ENCODE measurements around the gene RNF14. TPM values are rescaled to one million over a fixed set of nuclear protein-coding genes. Genes with fewer than 3 reads are reported as not detected.

Gene RNF14
- total and polyA plus RNA-seq, 8 donors, result 39.8 to 54.6 (median 48.5) TPM

DNA sequence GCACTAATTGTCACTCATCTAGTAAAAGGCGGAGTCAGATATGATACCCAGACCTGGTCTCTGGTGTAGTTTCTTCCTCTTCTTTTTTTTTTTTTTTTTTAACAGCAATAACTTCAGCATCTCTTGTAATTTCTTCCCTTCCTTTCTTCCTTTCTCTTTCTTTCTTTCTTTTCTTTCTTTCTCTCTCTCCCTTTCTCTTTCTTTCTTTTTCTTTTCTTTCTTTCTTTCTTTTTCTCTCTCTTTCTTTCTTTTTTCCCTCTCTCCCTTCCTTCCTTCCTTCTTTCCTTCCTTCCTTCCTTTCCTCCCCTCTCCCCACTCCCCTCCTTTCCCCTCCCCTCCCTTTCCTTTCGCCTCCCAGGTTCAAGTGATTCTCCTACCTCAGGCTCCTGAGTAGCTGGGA lies 69.8 kb downstream of the RNF14 start:
- Histone ChIP-seq H3K27me3 (no peaks in the 10 kb centered on the region), H3K9me3 (no peaks in the 10 kb centered on the region), H3K27ac (no peak overlapping the region), H3K36me3 (no peaks in the 10 kb centered on the region), H3K4me1 (no peaks in the 10 kb centered on the region), H3K4me3 (no peak overlapping the region)
- intact Hi-C loops (cut with DNase I), result no loop called here
- DNase-seq (no peak), ATAC-seq (no peak)
- TF ChIP-seq, protein P1, sequence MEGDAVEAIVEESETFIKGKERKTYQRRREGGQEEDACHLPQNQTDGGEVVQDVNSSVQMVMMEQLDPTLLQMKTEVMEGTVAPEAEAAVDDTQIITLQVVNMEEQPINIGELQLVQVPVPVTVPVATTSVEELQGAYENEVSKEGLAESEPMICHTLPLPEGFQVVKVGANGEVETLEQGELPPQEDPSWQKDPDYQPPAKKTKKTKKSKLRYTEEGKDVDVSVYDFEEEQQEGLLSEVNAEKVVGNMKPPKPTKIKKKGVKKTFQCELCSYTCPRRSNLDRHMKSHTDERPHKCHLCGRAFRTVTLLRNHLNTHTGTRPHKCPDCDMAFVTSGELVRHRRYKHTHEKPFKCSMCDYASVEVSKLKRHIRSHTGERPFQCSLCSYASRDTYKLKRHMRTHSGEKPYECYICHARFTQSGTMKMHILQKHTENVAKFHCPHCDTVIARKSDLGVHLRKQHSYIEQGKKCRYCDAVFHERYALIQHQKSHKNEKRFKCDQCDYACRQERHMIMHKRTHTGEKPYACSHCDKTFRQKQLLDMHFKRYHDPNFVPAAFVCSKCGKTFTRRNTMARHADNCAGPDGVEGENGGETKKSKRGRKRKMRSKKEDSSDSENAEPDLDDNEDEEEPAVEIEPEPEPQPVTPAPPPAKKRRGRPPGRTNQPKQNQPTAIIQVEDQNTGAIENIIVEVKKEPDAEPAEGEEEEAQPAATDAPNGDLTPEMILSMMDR (IDR thresholded peaks at IDR 0.05), result no peak

Other genes starting within 250 kb of the RNF14 start
- 10 to 100 TPM; 55.2 to 65.0 TPM for gene PCDH1, start 90.7 kb upstream of the RNF14 start, total RNA-seq
- gene PCDH1, start 90.7 kb upstream of the RNF14 start, polyA plus RNA-seq (ENCODE audit: insufficient read length in 6 of 6), result 10 to 100 TPM; 23.6 to 38.2 (median 31.8) TPM
- 10 to 100 TPM; 74.1 to 75.1 TPM for gene DELE1, start 45.2 kb upstream of the RNF14 start, total RNA-seq
- gene DELE1, start 45.2 kb upstream of the RNF14 start, polyA plus RNA-seq (ENCODE audit: insufficient read length in 6 of 6), result 100 to 1,000 TPM; 142 to 168 (median 154) TPM
- 10 to 100 TPM in 1 of 2 donors, 1 to 10 TPM in 1; 9.8 to 15.6 TPM for gene PCDH12, start 10.9 kb upstream of the RNF14 start, total RNA-seq
- 10 to 100 TPM; 35.4 to 42.7 (median 39.0) TPM for gene PCDH12, start 10.9 kb upstream of the RNF14 start, polyA plus RNA-seq (ENCODE audit: insufficient read length in 6 of 6)
- 10 to 100 TPM; 43.5 to 54.6 TPM for gene GNPDA1, start 43.9 kb downstream of the RNF14 start, total RNA-seq
- 10 to 100 TPM; 40.2 to 44.9 (median 42.1) TPM for gene GNPDA1, start 43.9 kb downstream of the RNF14 start, polyA plus RNA-seq (ENCODE audit: insufficient read length in 6 of 6)
- 10 to 100 TPM; 76.5 to 93.1 TPM for gene NDFIP1, start 139.7 kb downstream of the RNF14 start, total RNA-seq
- 100 to 1,000 TPM in 5 of 6 donors, 10 to 100 TPM in 1; 99.2 to 111 (median 105) TPM for gene NDFIP1, start 139.7 kb downstream of the RNF14 start, polyA plus RNA-seq (ENCODE audit: insufficient read length in 6 of 6)

Measured in left lung (tissue), 10 donors.